ENCODE measurements around the gene POLR3H.

Gene POLR3H

DNA sequence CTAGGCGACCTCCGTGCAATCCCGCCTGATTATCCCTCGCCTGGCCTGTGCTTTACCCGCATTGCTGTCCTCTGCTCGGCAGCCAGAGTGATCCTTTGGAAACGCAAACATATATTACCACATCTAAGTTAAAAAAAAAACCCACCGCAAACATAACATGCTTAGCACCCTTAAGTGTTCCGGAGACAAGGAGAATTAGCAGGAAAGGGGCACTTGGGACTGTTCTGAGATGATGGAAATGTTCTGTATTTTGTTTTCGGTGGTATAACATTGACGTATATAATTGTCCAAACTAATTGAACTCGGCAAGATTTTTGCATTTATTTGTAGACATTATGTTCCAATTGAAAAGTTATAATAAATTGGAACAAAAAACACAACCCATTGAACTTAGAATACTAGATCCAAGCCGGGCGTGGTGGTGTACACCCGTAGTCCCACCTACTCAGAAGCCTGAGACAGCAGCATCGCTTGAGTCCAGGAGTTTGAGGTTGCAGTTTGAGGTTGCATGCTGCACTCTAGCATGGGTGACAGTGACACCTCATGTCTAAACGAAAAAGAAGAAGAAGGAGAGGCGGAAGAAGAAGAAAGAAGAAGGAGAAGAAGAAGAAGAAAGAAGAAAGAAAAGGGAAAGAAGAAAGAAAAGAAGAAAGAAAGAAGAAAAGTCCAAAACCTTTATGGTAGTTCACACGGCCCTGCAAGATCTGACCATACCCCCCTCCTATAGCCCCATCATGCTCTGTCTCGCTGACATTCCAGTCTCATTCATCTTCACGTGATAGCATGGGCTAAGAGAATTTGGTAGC is 604 bp upstream of the POLR3H start:
- DNase-seq (ENCODE audit: low read depth) = no peak
- H3K4me3 ChIP-seq (ENCODE audit: low read depth, low read length) = peak overlapping the region; percentile 93
- TF ChIP-seq, protein P1, sequence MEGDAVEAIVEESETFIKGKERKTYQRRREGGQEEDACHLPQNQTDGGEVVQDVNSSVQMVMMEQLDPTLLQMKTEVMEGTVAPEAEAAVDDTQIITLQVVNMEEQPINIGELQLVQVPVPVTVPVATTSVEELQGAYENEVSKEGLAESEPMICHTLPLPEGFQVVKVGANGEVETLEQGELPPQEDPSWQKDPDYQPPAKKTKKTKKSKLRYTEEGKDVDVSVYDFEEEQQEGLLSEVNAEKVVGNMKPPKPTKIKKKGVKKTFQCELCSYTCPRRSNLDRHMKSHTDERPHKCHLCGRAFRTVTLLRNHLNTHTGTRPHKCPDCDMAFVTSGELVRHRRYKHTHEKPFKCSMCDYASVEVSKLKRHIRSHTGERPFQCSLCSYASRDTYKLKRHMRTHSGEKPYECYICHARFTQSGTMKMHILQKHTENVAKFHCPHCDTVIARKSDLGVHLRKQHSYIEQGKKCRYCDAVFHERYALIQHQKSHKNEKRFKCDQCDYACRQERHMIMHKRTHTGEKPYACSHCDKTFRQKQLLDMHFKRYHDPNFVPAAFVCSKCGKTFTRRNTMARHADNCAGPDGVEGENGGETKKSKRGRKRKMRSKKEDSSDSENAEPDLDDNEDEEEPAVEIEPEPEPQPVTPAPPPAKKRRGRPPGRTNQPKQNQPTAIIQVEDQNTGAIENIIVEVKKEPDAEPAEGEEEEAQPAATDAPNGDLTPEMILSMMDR (IDR thresholded peaks at IDR 0.05; ENCODE audit: low read depth, low read length, missing control alignments) = no peak

DNA sequence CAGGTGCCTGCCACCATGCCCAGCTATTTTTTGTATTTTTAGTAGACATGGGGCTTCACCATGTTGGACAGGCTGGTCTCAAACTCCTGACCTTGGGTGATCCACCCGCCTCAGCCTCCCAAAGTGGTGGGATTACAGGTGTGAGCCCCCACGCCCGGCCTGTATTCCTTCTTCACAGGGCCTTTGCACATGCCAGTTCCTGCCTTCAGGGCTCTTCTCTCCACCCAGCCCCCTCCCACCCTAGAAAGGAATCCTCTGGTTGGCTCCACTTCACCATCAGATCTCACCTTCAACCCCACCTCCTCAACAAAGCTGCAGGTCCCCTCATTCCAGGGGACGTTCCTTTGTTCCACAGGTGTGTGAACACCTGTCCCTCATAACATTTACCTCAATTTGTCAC is 2.0 kb downstream of the POLR3H start:
- no peak for DNase-seq (ENCODE audit: low read depth)
- H3K4me3 ChIP-seq (ENCODE audit: low read depth, low read length) = no peak overlapping the region
- TF ChIP-seq, protein P1 (IDR thresholded peaks at IDR 0.05; ENCODE audit: low read depth, low read length, missing control alignments) = no peak

DNA sequence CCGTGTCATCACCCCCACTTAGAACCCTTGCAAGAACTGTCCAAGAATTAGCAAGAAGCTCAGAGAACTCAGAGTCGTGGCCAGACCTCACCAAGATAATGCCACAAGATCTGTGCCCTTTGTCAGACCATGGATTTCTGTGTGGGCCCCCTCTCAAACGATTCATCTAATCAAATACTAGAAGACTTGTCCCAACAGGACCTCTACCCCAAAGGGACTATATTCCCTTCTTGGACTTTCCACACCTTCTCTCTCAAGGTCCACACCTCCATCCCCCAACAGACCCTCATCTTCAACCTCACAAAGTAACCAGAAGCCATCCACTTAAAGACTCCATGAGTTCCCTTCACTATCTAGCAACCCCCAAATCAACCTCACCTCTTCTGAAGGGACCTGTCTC is 2.8 kb downstream of the POLR3H start:
- no peak for DNase-seq (ENCODE audit: low read depth)
- TF ChIP-seq, protein P1 (IDR thresholded peaks at IDR 0.05; ENCODE audit: low read depth, low read length, missing control alignments) = no peak
- no peak overlapping the region for H3K4me3 ChIP-seq (ENCODE audit: low read depth, low read length)

DNA sequence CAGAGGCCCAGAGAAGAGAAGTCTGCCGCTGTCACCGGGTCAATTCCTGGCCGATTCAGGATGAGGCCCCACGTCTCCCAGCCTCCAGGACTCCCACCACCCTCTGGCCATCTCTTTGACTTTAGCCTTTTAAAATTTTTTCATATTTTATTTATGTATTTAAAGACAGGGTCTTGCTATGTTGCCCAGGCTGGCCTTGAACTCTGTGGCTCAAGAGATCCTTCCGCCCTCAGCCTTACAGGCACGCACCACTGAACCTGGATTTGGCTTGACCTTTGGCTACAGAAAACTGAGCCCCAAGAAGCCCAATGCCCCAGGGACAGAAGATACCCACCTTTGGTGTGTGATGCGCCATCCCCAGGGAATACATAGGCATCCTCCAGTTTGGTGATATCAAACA is 3.9 kb downstream of the POLR3H start:
- TF ChIP-seq, protein P1 (IDR thresholded peaks at IDR 0.05; ENCODE audit: low read depth, low read length, missing control alignments) = no peak
- H3K4me3 ChIP-seq (ENCODE audit: low read depth, low read length) = no peak overlapping the region
- DNase-seq (ENCODE audit: low read depth) = no peak

DNA sequence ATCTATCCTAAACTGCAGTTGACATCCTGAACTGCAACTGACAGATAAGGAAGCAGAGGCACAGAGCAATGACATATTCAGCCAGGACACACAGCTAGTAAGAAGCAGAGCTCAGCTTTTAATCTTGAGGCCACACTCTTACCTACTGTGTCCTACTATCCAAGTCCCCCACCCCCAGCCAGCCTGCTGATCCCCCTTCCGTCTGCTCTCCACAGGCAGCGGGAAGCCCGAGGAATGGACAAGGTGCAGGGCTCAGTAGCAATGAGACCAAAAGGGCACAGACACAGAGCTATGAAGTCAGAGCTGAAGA is 4.3 kb downstream of the POLR3H start:
- TF ChIP-seq, protein P1 (IDR thresholded peaks at IDR 0.05; ENCODE audit: low read depth, low read length, missing control alignments) = no peak
- no peak for DNase-seq (ENCODE audit: low read depth)
- no peak overlapping the region for H3K4me3 ChIP-seq (ENCODE audit: low read depth, low read length)

DNA sequence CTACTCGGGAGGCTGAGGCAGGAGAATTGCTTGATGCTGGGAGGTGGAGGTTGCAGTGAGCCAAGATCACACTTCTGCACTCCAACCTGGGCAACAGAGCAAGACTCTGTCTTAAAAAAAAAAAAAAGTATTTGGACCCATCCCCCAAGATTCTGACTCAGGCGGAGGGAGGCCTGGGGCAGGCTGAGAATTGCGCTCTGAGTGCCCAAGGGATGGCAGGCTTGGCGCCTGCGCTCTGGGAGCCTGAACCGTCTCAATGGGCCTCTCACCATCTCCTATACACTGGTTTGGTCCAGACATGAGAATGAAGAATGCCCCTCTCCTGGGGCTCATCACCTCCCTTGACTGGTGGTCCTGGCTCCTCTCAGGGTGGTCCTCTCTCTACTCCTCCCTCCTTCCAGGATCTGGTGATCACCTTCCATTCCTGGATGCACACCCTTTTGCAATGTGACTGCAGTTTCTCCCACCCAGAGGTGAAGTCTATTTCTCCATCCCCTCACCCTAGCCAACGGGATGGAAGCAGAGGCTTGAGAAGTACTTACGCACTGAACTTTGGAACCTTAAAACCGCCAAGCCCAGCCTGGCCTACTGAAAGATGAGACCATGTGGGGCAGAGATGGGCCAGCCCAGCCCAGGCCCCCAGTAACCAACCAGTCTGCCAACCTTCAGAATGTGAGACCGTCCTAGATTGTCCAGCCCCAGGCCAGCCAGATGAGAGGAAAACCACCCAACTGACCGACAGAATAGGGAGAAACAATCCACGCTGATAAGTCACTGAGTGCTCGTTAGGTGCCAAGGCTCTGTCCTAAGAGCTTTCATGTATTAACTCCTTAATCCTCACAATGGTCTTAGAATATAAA is 4.9 kb downstream of the POLR3H start:
- TF ChIP-seq, protein P1 (IDR thresholded peaks at IDR 0.05; ENCODE audit: low read depth, low read length, missing control alignments) = no peak
- H3K4me3 ChIP-seq (ENCODE audit: low read depth, low read length) = no peak overlapping the region
- no peak for DNase-seq (ENCODE audit: low read depth)

Data from GM12864 (cell line).